Measurements from ENCODE around the gene TMEM63C. TPM values are rescaled to one million over a fixed set of nuclear protein-coding genes. Genes with fewer than 3 reads are reported as not detected.

TMEM63C gene
- total and polyA plus RNA-seq, 2 donors (not counting 3 experiments of a cell fraction or from before 2014, with no cell fraction given), result not detected

GRCh38 chr14:77161011-77161410 is 20.6 kb upstream of the TMEM63C start:
- intact Hi-C loops (cut with micrococcal nuclease) (no loop called here), dilution Hi-C loops (cut with MboI; ENCODE audit: extremely low pct_ligation_motif_present, low sequenced_read_pairs) (no loop called here)
- FAIRE-seq, result no peak

More at GRCh38 chr14:77161011-77161410, 20.6 kb upstream of the TMEM63C start:
- ChIA-PET CTCF (interaction anchor here (1.0 kb wide), 1 partner anchor 285 kb away, joined by 3 read pairs; no protein-coding TSS in a partner anchor), POLR2A (no interaction called here)
- no peak overlapping the region for H3K27ac ChIP-seq (ENCODE audit: insufficient read depth, low read depth, low read length)
- H4K20me1 ChIP-seq (replicated peaks; ENCODE audit: control insufficient read depth, extremely low read depth, insufficient read depth, low read length), result no peaks in the 10 kb centered on the region
- no TSS peak for BruUV-seq (replicated peaks)
- no peak overlapping the region for H3K4me3 ChIP-seq (replicated peaks in 1 of 3; ENCODE audit: insufficient read depth in 1 of 3, low read depth in 1 of 3, low read length in 3 of 3)
- no peaks in the 10 kb centered on the region for H3K9me1 ChIP-seq (replicated peaks; ENCODE audit: control insufficient read depth, extremely low read depth, insufficient read depth, low read length)
- H3K9me3 ChIP-seq (replicated peaks; ENCODE audit: control insufficient read depth, insufficient read depth, low read length), result no peaks in the 10 kb centered on the region
- H3K27me3 ChIP-seq (ENCODE audit: control insufficient read depth in 2 of 2, insufficient read depth in 2 of 2, low read length in 2 of 2), result peaks cover 2 to 3% of the 10 kb centered on the region in 2 experiments
- no peaks in the 10 kb centered on the region for H3K36me3 ChIP-seq (ENCODE audit: control insufficient read depth in 2 of 2, extremely low read depth in 1 of 2, insufficient read depth in 2 of 2, low read length in 2 of 2)
- no peak overlapping the region for H2AFZ ChIP-seq (ENCODE audit: low read depth, low read length)
- H3K79me2 ChIP-seq (ENCODE audit: control insufficient read depth, insufficient read depth, low read length), result no peaks in the 10 kb centered on the region
- no peak overlapping the region for H3K4me2 ChIP-seq (ENCODE audit: insufficient read depth, low read length)
- H3K4me1 ChIP-seq (ENCODE audit: control insufficient read depth, extremely low read depth, insufficient read depth, low read length), result no peaks in the 10 kb centered on the region
- no peak for TF ChIP-seq GATA2 (IDR thresholded peaks at IDR 0.05; ENCODE audit: insufficient read depth, insufficient read length, low read depth, low read length)
- TF ChIP-seq FOS (IDR thresholded peaks at IDR 0.05; ENCODE audit: borderline replicate concordance, insufficient read depth, low read length), result no peak
- no peak for TF ChIP-seq JUN (IDR thresholded peaks at IDR 0.05; ENCODE audit: borderline replicate concordance, insufficient read depth, insufficient read length, low read depth)
- TF ChIP-seq MYC (IDR thresholded peaks at IDR 0.05; ENCODE audit: low read depth, low read length), result no peak
- no peak for TF ChIP-seq CTCF (IDR thresholded peaks at IDR 0.05; ENCODE audit: extremely low read depth in 1 of 2, insufficient read depth in 1 of 2, low read depth in 1 of 2, low read length in 2 of 2)
- TF ChIP-seq POLR2AphosphoS5 (IDR thresholded peaks at IDR 0.05; ENCODE audit: insufficient read depth, low read depth, low read length), result no peak
- TF ChIP-seq EZH2 (IDR thresholded peaks at IDR 0.05; ENCODE audit: borderline replicate concordance, low read depth, low read length, severe bottlenecking), result no peak
- no peak for DNase-seq (ENCODE audit: low read depth, low spot score)
- no peak overlapping the region for H3K9ac ChIP-seq (replicated peaks; ENCODE audit: extremely low read depth, insufficient read depth, low read length)
